Lower leg skin (tissue), 3 donors: ENCODE results near the gene MYL6B.
"Not testable (repeated sequence)": the region's sequence is repeated elsewhere in the genome, so short reads cannot be mapped to it uniquely, and the experiment has no call there.

Experiments
- CTCF ChIP-seq, 3 donors: fragments of 450-650 bp; IDR thresholded peaks; one replicate each; pipeline ENCODE4 v1.5.1; 2016; ENCODE audit warnings: antibody characterized with exemption in 3 of 3, mild to moderate bottlenecking in 3 of 3, moderate library complexity in 2 of 3
- POLR2A ChIP-seq, 2 donors: fragments of 450-650 bp; IDR thresholded peaks; one replicate each; pipeline ENCODE4 v1.6.1; 2016 to 2017; ENCODE audit warnings: antibody characterized with exemption in 2 of 2, mild to moderate bottlenecking in 1 of 2, moderate library complexity in 1 of 2

- not testable (repeated sequence) for TF ChIP-seq CTCF, POLR2A (IDR thresholded peaks at IDR 0.05)
These were observed 44.6 kb downstream of the MYL6B start for GRCh38 chr12:56196818-56197550.
